HG03159 (cell line): Measurements from ENCODE around the gene CMTM2.
"Not testable (repeated sequence)": the region's sequence is repeated elsewhere in the genome, so short reads cannot be mapped to it uniquely, and the experiment has no call there.

ENCODE experiments used
- ATAC-seq: cut with Tn5 transposase; IDR thresholded peaks from one replicate; pipeline ENCODE4 v1.9.1; 2021; ENCODE audit warnings: mild to moderate bottlenecking, moderate library complexity; ENCODE audit not compliant: unreplicated experiment

CMTM2 gene

GRCh38 chr16:66581246-66581952 lies 2.1 kb downstream of the CMTM2 start:
- ATAC-seq = no peak

- no peak for ATAC-seq
These were observed 6.4 kb downstream of the CMTM2 start for GRCh38 chr16:66585481-66586239.

DNA sequence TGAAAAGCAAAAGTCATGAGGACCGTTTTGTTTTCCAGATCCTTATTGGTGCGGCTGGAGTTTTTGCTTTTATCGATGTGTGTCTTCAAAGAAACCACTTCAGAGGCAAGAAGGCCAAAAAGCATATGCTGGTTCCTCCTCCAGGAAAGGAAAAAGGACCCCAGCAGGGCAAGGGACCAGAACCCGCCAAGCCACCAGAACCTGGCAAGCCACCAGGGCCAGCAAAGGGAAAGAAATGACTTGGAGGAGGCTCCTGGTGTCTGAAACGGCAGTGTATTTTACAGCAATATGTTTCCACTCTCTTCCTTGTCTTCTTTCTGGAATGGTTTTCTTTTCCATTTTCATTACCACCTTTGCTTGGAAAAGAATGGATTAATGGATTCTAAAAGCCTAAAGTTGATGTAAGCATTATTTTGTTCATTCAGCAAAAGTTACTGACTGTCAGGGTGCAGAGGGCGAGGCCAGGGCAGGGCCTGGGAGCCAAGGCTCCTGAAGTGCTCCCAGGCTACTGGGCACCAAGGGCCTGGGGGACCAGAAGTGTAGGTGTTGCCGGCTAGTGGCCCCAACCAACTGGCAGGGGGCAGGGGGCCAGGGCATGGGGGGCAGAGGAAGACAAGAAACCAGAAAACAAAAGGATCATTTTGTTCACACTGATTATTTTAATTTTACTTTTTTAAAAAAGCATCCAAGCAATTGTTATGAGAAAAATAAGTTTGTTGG lies 8.8 kb downstream of the CMTM2 start:
- no peak for ATAC-seq

GRCh38 chr16:66588981-66589713 lies 9.9 kb downstream of the CMTM2 start:
- ATAC-seq = peak; percentile 78

DNA sequence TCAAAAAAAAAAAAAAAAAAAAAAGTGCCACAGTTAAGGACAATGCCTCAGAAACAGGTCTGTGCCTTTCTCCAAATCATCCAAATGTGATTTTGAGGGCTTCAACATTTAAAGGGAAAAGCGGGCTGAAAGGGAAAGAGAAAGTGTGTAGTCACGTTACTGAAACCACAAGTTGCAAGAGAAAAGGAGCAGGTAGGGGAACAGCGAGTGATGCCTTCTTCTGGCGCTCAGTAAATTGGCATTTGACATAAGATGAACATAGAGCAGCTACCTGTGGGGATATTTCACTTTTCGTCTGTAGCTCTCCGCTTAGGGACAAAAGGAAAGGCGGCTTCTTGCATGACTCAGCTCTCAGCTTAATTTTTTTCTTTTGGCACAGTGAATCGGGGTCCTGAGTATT lies 11.1 kb downstream of the CMTM2 start:
- ATAC-seq = no peak

DNA sequence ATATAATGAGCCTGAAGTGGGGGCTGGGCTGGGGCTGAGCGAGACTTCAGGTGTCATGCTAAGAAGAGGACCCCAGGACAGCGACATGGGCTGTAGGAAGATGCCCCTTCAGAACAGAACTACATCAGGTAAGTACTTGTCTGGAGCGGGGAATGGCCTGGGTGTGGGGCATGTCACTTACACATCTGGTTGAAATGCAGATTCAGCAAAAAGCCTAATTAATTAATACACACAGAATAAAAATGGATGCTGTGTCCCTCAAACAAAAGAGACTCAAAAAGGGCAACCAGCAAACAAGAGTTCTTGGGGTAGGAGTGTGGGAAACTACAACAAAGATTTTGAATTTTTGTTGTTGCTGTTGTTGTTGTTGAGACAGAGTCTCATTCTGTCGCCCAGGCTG lies 11.8 kb downstream of the CMTM2 start:
- no peak for ATAC-seq

GRCh38 chr16:66592241-66592640 lies 13.0 kb downstream of the CMTM2 start:
- no peak for ATAC-seq

- no peak for ATAC-seq
These were observed 13.6 kb downstream of the CMTM2 start for GRCh38 chr16:66592814-66593213.

- ATAC-seq = no peak
These were observed 15.5 kb downstream of the CMTM2 start for GRCh38 chr16:66594739-66595138.

DNA sequence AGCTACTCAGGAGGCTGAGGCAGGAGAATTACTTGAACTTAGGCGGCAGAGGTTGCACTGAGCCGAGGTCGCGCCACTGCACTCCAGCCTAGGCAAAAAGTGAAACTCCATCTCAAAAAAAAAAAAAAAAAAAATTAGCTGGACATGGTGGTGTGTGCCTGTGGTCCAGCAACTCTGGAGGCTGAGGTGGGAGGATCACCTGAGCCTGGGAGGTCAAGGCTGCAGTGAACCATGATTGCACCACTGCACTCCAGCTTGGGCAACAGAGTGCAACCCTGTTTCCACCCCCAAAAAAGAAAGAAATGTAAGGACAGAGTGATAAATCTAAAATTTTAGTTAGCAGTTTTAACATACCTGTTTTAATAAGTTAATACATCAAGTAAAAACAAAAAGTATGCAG lies 17.3 kb downstream of the CMTM2 start:
- not testable (repeated sequence) for ATAC-seq

- peak; percentile 67 for ATAC-seq
These were observed 18.0 kb downstream of the CMTM2 start for GRCh38 chr16:66596986-66597848.

GRCh38 chr16:66598111-66598510 lies 18.8 kb downstream of the CMTM2 start:
- ATAC-seq = no peak

GRCh38 chr16:66599726-66600125 lies 20.5 kb downstream of the CMTM2 start:
- ATAC-seq = no peak

DNA sequence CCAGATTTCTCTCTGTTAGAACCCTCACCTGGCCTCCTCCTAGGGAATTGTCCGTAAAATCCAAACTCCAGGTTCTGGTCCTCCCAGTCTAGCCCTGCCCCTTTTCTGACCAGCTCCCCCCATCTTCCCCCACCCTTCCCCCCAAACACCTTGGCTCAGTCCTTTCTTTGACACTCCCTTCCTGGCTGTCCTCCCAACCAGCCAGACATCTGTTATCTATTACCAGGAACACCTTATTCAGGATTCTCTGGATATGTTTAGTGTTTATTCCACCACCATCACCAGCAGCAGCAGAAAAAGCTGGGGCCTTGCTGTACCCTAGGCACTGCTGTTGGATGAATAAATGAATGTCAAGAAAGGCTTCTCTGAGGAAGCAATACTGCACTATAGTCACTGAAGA lies 21.2 kb downstream of the CMTM2 start:
- ATAC-seq = no peak

DNA sequence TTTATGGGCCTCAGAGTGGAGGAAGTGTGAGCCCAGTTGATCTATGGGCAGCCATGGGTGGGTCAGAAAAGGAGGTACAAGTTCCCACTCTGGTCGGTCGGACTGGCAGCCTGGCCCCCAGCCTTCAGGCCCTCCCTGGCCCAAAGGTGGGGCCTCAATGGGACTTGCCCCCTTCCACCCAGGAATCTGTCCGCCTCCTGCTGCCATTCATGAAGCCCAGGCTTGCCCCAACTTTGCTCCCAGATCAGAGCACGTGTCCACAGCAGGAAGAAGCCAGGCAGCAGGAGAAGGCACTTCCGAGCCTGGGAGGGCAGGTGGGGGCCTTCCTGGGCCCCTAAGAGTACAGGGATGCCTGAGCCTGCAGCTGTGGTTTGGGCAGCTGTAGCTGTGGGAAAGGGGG lies 22.2 kb downstream of the CMTM2 start:
- ATAC-seq = no peak

- no peak for ATAC-seq
These were observed 24.5 kb downstream of the CMTM2 start for GRCh38 chr16:66603537-66604375.

DNA sequence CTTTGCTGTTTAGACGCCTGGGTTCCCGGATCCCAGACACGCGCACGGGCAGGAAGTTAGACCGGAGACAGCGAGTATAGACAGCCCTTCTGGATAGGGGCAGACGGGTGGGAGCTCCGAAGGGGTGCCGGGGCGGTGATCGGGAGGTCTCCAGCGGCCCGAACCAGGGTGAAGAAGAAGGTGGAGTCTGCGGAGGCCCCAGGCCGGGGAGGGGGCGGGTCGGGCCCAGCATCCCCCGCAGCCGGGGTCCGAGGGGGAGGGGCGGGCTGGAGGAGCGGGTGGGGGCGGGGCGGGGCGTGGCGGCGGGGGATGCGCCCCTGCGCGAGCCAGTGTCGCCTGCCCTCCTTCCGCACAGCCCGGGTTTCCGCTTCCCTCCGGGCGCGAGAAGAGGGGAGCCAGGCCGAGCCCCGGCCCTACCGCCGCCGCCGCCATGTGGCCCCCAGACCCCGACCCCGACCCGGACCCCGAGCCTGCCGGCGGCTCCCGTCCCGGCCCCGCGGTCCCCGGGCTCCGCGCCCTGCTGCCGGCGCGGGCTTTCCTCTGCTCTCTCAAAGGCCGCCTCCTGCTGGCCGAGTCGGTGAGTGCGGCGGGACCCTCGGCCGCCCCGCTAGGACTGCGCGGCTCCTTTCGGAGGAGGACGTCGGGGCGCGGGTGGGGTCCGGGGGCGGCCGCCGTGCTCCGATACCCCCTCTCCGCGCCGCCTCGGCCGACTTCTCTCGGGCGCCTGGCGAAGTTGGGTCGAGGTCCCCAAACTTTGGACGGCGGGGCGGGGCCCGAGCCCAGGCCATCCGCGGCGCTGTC lies 25.3 kb downstream of the CMTM2 start, which contains the start of gene CMTM3:
CMTM3 (plus strand) TSS at position 329 of the 801 bp plus-strand sequence; CDS start at position 431, 102 bp downstream.
- peak; percentile 56 for ATAC-seq
